PFSK-1 (cell line): ENCODE data around the gene PLCL2.

ENCODE experiments used
- FOXP2 ChIP-seq: optimal IDR thresholded peaks from 2 replicates; pipeline ENCODE3; 2011; ENCODE audit warnings: borderline replicate concordance, control low read depth, inconsistent platforms; ENCODE audit not compliant: insufficient read depth; ENCODE audit errors: extremely low read length, extremely low read depth
- POLR2AphosphoS5 ChIP-seq: IDR thresholded peaks from 2 replicates; pipeline ENCODE4 v1.6.1; 2012; ENCODE audit warnings: low read depth, mild to moderate bottlenecking, control low read depth, low read length, moderate library complexity
- SIN3A ChIP-seq: IDR thresholded peaks from 2 replicates; pipeline ENCODE4 v1.6.1; 2012; ENCODE audit warnings: mild to moderate bottlenecking, low read length, moderate library complexity, borderline replicate concordance; ENCODE audit not compliant: insufficient read depth
- TAF1 ChIP-seq: IDR thresholded peaks from 2 replicates; pipeline ENCODE4 v1.6.1; 2012; ENCODE audit warnings: low read length, control low read depth, borderline replicate concordance; ENCODE audit not compliant: insufficient read depth
- TF ChIP-seq, protein P1 (sequence below), 2 experiments: IDR thresholded peaks; 2 replicates each; pipeline versions ENCODE4 v1.6.1 to v1.8.0; 2011 to 2012; ENCODE audit warnings: low read depth in 2 of 2, low read length in 2 of 2, control low read depth in 1 of 2, inconsistent platforms in 1 of 2, mild to moderate bottlenecking in 1 of 2, moderate library complexity in 1 of 2; ENCODE audit not compliant: insufficient read depth in 1 of 2

DNA sequence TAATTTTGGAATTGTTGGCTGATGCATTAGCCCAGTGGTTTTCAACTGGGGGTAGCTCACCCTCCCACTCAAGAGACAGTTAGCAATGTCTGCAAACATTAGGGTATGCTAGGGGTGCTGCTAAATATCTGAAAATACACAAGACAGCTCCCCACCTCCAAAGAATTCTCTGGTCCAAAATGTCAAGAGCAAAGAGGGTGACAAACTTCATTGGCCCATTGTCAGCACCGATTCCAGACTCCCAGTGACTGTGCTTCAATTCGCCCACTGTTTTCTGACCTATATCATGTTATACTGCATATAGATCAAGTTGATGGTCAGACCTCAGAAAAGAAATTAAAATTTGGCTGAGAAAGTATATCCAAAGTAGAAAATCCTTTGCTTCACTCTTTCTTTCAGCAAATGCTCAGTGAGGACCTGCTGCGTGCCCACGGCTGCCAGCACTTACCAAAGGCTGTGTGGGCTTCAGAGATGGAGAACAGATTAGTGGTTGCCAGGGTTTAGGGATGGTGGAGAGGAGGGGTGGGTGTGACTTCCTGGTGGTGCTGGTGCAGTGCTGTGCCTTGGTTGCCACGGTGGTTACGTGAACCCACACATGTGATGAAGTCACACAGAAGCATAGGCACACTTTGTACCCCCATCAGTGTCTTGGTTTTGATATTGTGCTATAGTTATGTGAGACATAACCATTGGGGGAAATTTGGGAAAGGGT is 204.0 kb downstream of the PLCL2 start:
- no peak for TF ChIP-seq POLR2AphosphoS5
- TF ChIP-seq, protein P1, sequence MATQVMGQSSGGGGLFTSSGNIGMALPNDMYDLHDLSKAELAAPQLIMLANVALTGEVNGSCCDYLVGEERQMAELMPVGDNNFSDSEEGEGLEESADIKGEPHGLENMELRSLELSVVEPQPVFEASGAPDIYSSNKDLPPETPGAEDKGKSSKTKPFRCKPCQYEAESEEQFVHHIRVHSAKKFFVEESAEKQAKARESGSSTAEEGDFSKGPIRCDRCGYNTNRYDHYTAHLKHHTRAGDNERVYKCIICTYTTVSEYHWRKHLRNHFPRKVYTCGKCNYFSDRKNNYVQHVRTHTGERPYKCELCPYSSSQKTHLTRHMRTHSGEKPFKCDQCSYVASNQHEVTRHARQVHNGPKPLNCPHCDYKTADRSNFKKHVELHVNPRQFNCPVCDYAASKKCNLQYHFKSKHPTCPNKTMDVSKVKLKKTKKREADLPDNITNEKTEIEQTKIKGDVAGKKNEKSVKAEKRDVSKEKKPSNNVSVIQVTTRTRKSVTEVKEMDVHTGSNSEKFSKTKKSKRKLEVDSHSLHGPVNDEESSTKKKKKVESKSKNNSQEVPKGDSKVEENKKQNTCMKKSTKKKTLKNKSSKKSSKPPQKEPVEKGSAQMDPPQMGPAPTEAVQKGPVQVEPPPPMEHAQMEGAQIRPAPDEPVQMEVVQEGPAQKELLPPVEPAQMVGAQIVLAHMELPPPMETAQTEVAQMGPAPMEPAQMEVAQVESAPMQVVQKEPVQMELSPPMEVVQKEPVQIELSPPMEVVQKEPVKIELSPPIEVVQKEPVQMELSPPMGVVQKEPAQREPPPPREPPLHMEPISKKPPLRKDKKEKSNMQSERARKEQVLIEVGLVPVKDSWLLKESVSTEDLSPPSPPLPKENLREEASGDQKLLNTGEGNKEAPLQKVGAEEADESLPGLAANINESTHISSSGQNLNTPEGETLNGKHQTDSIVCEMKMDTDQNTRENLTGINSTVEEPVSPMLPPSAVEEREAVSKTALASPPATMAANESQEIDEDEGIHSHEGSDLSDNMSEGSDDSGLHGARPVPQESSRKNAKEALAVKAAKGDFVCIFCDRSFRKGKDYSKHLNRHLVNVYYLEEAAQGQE (IDR thresholded peaks at IDR 0.05; ENCODE audit: insufficient read depth in 1 of 2, low read depth in 2 of 2, low read length in 2 of 2): no peak
- TF ChIP-seq TAF1: no peak
- TF ChIP-seq FOXP2: no peak
- no peak for TF ChIP-seq SIN3A
